Frontal cortex (tissue), 4 donors: Measurements from ENCODE around the gene AKT2. TPM values are rescaled to one million over a fixed set of nuclear protein-coding genes. Genes with fewer than 3 reads are reported as not detected.

ENCODE experiments used
- DNase-seq, 2 donors: peaks; one replicate each; pipeline ENCODE4 v3.0.0; 2012; ENCODE audit warnings: low spot score in 2 of 2
- FAIRE-seq: peaks from 2 replicates; lab custom pipeline; 2012; peaks lifted over from hg19 to GRCh38; lab: Jason Lieb, UNC
- total RNA-seq: library from RNA; depleted of rRNA; stranded (reverse); fragments of >200 nt; gene quantifications from one replicate; pipeline ENCODE4 v1.2.3, GENCODE V29; 2014
- donor health status: control.
- donor health status: control.
- donor health status: control.

Gene AKT2
- total RNA-seq, 1 donor from 2014 or later, result 34.6 TPM

DNA sequence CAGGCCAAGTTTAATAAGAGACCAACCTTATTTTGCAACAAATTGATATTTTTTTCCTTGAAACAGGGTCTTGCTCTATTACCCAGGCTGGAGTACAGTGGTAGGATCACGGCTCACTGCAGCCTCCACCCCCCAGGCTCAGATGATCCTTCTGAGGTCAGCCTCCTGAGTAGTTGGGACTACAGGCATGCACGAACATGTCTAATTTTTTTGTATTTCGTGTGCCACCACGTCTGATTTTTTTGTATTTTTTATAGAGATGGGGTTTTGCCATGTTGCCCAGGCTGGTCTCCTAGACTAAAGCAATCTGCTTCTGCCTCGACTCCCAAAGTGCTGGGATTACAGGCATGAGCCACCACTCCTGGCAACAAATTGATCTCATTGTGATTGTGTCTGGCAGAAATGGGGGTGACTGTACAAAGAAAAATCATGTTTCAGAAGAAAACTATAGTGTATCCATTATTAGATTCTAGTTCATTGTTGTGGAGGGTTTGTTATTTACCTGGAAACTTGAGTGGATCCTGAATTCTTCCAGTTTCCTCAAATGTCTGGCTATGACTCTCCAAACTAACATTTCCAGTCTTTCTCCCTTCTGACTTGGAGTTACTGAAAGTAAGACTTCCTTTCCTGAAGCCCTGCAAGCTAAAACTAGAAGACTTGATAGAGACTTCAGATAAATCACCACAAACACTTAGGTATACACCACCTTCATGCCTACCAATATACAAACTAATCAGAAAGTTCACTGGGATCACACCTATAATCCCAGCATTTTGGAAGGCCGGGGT is 17.3 kb upstream of the AKT2 start:
- FAIRE-seq (no peak), DNase-seq (no peak)

DNA sequence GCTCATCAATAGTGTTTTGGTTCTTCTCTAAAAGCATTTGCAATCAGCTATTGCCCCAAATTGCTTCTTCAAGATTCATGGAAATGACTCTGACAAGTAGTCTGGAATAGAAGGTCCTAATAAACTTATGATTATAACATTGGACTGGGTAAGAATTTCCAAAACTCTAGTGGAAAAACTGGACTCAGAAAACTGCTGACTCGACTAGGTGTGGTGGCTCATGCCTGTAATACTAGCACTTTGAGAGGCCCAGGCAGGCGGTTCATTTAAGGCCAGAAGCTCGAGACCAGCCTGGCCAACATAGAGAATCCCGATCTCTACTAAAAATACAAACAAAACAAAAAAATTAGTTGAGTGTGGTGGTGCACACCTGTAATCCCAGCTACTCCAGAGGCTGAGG is 15.5 kb upstream of the AKT2 start:
- no peak for DNase-seq
- no peak for FAIRE-seq

DNA sequence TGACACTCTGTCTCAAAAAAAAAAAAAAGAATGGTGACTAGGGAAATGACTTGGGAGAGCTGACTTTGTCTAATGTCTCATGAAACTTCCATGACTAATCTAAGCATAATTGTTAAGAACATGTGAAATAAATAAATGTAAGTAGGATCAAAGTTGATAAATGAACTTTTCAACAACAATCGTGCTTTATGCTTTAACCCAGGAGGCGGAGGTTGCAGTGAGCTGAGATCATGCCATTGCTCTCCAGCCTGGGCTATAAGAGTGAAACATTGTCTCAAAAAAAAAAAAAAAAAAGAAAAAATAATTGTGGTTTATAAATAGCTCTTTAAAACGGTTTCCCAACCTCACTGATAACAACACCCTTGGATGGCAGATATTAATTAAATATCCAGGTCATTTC is 12.9 kb upstream of the AKT2 start:
- no peak for FAIRE-seq
- no peak for DNase-seq

DNA sequence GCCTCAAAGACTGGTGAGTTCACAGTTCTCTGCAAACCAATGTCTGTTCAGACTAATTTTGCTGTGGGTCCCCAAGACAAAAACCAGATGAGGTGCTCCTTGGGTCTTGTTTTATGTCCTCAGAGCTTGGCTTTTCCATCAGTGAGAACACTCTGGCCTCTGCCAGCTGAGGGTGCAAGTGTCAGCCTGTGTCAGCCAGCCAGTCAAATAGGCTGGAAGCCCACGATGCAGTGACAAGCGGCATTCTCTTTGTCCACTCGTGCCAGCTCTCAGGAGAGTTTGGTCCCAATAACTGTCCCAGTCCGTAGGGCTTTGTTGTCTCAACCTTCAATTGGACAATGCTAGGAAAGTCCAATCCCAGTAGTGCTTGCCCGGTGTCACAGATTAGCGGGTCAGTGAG is 9.4 kb upstream of the AKT2 start:
- DNase-seq (no peak), FAIRE-seq (no peak)

DNA sequence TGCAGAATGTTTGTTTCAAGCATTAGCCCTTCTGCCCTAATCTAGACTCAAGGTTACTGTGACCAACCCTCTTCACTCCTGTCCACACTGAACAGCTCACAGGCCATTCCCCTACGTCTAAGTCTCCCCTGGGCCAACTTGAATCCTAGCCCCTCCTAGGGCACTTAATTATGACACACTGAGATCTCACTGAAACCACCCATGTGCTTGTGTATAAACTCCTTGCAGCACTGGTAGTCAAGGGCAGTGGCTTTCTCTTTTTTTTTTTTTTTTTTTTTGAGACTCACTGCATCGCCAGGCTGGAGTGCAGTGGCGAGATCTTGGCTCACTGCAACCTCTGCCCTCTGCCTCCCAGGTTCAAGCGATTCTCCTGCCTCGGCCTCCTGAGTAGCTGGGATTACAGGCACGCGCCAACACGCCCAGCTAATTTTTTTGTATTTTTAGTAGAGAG is 1.9 kb upstream of the AKT2 start:
- FAIRE-seq (no peak), DNase-seq (no peak)

DNA sequence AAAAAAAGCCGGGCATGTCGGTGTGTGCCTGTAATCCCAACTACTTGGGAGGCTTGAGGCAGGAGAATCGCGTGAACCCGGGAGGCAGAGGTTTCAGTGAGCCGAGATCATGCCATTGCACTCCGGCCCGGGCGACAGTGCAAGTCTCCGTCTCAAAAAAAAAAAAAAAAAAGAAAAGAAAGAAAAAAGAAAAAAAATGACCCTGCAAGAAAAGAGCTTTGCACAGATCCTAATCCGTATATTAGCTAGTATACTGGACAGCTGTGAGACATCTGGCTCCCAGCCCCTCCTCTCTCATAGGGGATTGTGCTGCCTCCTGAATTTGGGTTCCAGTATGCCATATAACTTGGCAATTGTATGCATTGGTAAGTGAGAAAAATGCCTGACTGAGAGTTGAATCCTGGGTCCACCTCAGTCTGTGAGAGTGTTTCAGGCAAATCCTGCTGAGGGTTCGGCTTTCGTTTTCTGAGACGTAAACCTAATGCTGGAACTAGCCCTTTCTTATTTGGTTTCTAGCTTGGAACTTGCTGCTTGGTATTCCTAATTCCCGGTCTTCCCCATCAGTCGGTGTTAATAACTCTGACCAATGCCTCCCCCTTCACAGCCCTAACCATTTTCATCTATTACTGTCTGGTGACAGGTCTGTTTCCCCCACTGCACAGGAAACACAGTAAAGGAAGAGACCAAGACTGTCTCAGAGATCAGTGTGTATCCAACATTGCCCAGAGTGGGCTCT is 1.3 kb upstream of the AKT2 start:
- no peak for DNase-seq
- no peak for FAIRE-seq

DNA sequence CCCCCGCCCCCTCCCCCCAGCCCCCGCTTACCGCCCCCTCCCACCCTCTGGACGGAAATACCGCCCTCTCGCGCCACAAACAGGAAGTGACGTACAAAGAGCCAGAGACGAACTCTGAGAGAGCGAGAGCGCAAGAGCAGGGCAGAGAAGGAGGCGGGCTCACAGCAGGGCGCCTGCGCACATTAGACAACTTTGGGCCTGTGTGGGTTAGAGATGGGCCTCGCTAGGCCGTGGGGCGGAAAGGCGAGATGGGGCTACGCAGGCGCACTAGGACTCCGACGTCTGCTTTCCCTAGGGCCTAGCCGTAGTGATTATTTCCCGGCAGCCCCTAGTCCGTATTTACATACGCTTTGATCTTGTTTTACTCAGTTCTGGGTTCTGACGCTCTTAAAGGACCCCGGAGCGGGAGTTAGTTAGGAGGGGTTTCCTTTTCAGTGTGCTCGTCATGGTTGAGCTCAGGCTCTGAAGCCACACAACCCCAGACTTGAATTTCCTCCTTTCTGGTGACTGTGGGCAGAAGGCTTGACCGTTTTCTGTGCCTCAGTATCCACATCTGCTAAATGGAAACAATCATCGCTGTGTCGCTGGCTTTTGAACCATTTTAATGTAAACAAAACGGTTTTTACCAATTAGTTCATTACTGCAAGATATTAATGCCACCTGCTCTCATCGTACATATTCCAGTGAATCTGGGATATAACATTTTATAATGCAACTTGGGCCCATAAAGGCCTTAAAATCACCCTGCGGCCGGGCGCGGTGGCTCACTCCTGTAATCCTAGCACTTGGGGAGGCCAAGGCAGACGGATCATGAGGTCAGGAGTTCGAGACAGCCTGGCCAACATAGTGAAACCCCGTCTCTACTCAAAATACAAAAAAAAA is 449 bp upstream of the AKT2 start:
- DNase-seq (peak; percentile 92 to 95), FAIRE-seq (peak; percentile 34)

DNA sequence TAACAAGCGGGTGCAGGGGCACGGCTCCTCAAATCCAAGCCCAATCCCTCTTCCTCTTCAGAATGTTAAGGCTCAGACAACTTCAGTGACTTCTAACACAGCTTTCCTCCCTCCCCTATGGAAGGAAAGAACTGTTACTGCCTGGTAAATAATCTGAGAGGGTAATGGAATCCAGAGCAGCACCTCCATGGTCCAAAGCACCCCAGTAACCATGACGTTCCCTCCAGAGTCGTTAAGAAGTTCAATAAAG is 969 bp downstream of the AKT2 start:
- FAIRE-seq (no peak), DNase-seq (no peak)

DNA sequence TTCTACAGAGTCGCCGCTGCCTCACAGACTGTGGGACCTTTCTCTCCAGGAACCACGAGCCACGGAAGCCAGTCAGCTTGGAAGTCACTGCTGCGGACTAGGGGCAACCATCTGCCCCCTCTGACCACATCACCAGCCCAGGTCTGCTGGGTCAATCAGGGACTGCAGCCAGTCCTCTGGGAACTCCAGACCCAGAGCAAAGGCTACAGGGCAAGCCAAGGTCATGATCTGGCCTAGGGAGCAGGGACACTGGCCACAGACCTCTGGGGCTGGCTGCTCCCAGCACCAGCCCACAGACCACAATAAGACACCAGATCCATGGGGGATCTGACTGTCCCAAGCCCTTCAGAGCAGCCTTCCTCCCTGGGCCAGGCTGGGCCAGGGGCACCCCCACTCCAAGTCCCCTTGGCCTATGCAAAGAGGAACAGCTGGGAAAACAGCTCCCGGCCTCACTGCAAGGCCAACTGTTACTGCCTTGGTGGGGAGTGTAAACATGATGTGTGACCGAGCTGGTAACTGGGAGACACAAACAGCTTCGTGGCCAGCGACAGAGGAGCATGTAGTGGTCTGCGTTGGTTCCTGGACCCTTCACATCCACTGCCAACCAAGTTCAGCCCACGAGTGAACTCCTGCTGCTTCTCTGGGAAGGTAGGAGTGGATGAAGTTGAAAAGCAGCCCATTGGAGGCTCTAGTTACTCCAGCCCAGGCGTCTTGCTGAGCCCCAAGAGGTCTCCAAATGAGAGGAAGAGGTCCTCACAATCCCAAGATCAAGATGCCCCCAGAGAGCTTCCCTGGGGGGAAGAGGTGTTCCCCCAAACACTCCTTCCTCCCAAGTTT is 1.5 kb downstream of the AKT2 start:
- DNase-seq (no peak), FAIRE-seq (no peak)

DNA sequence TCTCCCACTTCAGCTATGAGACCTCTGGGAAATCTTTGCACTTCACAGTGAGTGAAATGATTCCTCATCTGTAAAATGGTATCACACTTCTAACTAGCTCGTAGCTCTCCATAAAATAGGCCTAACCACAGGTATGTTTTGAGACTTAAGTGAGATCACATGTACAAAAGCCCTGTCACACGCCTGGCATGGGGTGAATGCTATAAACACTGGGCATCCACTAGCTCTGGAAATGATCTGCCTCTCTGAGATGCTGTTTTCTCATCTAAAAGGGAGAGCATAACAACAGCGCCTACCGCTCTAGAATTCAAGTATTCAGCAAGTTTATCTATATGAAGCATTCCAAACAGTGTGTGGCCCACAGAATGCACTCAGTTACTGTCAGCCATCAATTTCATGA is 2.2 kb downstream of the AKT2 start:
- DNase-seq, result no peak
- FAIRE-seq, result no peak

DNA sequence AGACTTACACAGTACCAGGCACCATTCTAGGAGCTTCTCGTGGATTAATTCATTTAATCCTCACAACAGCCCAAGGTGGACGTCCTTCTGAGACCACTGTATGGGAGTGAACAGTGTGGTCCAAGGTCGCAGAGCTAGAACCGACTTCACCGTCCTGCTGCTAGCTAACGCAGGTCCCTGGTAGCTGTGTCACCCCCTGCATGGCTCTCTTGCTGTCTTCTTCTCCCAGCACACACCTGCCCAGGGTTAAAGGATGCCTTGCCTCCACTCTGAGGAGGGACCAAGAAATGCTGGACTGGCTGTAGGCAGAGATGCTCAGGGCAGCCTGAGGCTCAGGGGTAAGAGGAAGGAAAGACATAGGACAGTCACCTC is 3.0 kb downstream of the AKT2 start:
- DNase-seq, result no peak
- FAIRE-seq, result no peak

DNA sequence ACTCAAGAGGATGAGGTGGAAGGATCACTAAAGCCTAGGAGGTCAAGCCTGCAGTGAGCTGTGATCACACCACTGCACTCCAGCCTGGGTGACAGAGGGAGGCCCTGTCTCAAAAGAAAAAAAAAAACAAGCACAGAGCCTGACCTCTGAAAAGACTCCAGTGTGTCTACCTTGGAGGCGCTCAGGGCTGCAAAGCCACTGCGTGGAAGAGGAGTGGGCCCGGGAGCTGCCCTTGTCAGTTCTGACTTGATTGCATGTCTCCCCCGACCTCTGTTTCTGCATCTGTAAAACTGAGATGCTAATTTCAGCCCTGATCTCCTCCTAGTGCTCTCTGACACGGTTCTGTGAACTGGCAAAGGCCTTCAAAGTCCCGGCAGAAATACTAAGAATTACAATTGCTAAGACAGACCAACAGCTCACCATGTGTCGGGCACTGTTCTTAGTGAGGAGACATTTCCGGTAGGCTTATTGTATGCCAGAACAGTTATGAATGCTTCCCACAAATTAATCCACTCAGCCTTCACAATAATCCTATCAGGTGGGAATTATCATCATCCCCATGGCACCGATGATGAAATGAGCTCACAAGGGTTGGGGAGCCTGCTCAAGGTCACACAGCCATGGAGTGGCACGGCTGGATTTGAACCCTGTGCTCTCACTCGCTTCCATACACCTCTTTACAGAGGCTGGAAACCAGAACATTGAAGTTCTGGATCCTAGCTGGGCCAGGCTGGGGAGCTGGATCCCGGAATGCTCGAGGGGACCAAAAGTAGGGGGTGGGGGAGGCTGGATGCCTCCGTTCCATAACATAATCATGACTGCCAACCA is 3.5 kb downstream of the AKT2 start:
- DNase-seq, result no peak
- no peak for FAIRE-seq

DNA sequence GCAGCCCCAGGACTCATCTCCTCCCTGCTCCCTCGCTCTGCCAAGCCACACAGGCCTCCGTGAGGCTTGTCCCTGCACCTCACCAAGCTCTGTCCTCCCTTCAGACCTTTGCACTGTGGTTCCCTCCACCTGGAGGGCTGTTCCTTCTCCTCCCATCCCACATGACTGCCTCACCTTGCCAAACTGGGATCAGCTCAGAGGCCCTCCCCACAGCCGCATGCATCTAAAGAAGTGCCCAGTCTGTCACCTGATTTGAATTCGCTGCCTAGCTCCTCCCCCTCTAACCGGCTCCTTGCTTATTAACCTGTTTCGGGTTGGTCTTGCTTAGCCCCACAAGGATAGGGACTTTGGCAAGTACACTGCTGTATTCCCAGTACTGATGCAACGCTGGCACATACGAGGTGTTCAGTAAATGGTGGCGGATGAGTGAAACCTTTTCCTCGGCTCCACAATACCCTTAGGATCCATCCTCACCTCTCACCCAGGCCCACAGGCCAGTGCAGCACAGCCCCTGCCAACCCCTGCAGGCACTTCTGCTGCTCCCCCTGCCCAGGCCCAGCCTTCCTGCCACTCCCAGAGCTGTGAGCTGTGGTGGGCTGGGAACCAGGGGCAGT is 4.4 kb downstream of the AKT2 start:
- no peak for DNase-seq
- FAIRE-seq, result no peak

DNA sequence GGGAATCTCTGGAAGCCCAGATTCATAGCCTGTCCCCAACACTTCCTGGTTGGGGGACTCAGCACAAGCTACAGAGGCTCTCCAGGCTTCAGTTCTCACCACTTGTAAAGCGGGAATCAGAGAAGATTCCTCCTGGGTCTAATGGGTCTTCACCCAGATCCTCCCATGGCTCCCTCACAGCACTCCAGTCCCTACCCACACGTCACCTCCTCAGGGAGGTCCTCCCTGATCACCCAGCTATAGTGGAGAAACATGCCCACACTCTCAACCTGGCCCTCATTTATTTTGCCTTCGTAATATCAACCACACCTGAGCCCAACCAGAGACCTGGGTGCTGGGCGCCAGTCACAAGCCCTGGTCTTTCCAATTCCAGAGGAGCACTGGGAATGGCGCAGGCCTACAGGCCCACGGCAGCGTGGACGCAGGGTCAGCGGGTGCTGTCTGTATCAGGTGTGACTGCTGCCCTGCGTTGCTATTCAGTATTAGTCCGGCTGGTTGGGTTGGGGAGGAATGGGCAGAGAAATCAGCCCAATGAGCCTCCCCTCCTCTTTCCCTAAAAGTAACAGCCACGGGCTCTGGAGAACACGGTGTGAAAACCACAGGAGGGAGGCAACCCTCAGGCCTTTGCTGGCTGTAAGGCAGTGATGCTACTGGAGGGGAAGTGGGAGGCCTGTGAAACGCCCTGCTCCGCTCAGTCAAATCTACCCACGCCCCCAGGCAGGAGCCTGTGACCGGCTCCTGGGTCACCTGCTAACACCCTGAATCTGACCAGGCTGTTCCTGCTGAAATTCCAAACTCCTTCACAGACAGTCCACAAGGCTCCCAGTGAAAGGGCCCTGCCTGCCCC is 5.2 kb downstream of the AKT2 start:
- no peak for DNase-seq
- no peak for FAIRE-seq

DNA sequence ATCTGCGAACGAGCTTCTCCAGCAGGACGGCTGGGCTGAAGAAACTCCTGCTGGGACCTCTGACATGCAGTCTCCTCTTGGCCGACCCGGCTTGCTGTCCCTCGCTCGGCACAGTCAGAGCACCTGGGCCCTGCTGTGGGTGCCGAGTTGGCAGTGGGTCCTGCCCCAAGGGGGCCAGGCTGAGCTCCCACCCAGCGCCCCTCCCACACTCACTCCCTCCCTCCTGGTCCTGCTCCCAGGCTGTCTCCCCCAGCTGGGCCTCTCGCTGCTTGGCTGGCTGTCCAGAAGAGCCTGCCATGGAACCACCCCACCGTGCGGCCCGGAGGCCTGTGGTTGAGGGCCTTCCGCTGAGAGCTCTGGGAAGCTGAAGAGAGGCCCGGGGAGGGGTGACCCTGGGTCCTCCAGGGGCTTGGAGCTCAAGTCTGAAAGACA is 6.0 kb downstream of the AKT2 start:
- FAIRE-seq (no peak), DNase-seq (peak in 1 of 2 donors; percentile 34)

DNA sequence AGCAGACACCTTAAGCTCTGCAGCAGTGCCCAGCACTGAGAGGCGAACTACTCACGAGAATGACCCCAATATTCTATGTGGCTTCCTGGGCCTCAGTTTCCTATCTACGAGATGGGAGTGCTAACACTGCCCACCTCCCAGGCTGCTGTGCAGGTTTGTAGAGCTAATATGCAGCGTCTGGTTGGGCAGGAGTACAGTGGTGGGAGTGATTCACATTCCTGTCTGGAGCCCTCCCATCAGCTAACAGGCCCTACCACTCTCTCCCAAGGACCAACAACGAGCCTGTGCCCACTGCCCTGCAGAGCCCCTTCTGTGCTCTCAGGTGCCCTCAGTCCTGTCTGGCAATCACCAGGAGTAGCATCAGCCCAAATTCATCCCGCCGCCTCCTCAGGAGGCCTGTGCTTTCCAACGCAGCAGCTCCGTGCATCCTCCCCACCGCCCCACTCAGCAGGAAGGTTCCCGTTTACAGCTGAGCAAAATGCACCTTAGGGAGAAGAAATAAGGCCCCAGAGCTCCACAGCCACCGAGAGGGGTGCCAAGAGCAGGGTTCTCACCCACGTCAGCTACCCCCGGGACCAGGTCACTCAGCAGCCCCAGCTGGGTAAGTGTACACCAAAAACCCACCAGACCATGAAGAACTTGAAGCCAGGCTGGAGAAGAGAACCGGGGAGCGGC is 6.6 kb downstream of the AKT2 start:
- FAIRE-seq (no peak), DNase-seq (no peak)

DNA sequence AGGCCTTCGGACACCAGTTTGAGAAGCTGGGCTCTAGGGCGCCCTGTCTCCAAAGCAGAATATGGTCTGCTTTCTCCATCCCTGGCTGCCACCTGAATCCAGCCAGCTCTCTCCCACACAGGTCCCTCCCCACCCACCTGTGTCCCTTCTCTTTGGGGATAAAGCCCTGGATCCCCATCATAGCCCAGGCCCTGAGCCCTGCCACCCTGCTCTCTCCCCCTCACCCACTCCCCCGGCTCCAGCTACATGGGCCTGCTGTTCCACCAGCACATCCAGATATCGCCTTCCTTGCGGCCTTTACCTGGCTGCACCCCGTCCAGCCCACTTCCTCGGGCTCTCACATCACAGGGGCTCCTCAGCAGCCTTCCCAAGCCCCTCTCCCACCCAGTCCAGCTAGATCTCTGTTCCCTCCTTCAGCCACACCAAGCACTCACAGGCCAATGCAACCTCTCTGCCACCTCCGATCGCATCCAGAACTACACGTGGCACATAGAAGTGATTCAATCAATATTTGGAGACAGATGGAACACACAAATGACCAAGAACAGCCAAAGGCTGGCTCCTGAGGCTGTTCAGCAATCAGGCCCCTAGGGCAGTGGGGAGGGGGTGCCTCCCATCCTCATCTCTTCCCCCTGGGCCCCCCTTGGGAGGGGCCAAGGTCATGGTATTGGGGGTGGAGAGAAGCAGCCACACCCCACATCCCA is 7.6 kb downstream of the AKT2 start:
- no peak for FAIRE-seq
- no peak for DNase-seq
